PC-3 (cell line): ENCODE results near the gene IDS. TPM values are rescaled to one million over a fixed set of nuclear protein-coding genes. Genes with fewer than 3 reads are reported as not detected.

Source experiments
- ATAC-seq: fragments of 200-7000 bp; cut with Tn5 transposase; 2 replicates; pipeline ENCODE4 v1.9.1; 2020; ENCODE audit warnings: mild to moderate bottlenecking, moderate library complexity
- BruUV-seq: library from RNA; stranded (reverse); fragments of 400-500 nt; replicated peaks from 2 replicates; lab custom pipeline; 2021; lab: Mats Ljungman, UMichigan
- CTCF ChIA-PET: fragments of 300-600 bp; sonication (Branson Sonifier 250); formaldehyde crosslinking; loops from one replicate; lab custom pipeline; 2022; ENCODE audit warnings: antibody characterized with exemption; lab: Charles Lee
- POLR2A ChIA-PET: fragments of 300-600 bp; sonication (Branson Sonifier 250); formaldehyde crosslinking; loops from one replicate; lab custom pipeline; 2022; ENCODE audit warnings: antibody characterized with exemption; ENCODE audit not compliant: unreplicated experiment; lab: Charles Lee
- DNase-seq: peaks from one replicate; pipeline ENCODE4 v3.0.0-alpha.2; 2015
- H2AFZ ChIP-seq: fragments of 300-600 bp; sonication (generic); 2 replicates; pipeline ENCODE4 v1.6.0; 2016; ENCODE audit warnings: antibody characterized with exemption, low read length
- H3F3A ChIP-seq: fragments of 300-600 bp; sonication (generic); one replicate; pipeline ENCODE4 v1.6.0; 2017; ENCODE audit warnings: antibody characterized with exemption, low read length, control low read depth, mild to moderate bottlenecking; ENCODE audit not compliant: unreplicated experiment
- H3K27ac ChIP-seq: fragments of 300-600 bp; sonication (generic); 2 replicates; pipeline ENCODE4 v1.5.1; 2016; ENCODE audit warnings: mild to moderate bottlenecking, low read length
- H3K27me3 ChIP-seq: fragments of 300-600 bp; sonication (generic); 2 replicates; pipeline ENCODE4 v1.6.1; 2016; ENCODE audit warnings: low read length, mixed read lengths
- H3K36me3 ChIP-seq: fragments of 300-600 bp; sonication (generic); 2 replicates; pipeline ENCODE4 v1.6.1; 2016; ENCODE audit warnings: low read depth, mixed run types, low read length, mixed read lengths
- H3K4me1 ChIP-seq: fragments of 300-600 bp; sonication (generic); 2 replicates; pipeline ENCODE4 v1.5.1; 2016; ENCODE audit warnings: low read length; ENCODE audit not compliant: insufficient read depth
- H3K4me2 ChIP-seq: fragments of 300-600 bp; sonication (generic); 2 replicates; pipeline ENCODE4 v1.6.0; 2016; ENCODE audit warnings: low read length
- H3K4me3 ChIP-seq: fragments of 300-600 bp; sonication (generic); 2 replicates; pipeline ENCODE4 v1.5.1; 2016; ENCODE audit warnings: mild to moderate bottlenecking, low read length, mixed read lengths
- H3K79me2 ChIP-seq: fragments of 300-600 bp; sonication (generic); 2 replicates; pipeline ENCODE4 v1.6.1; 2017; ENCODE audit warnings: low read length, mixed read lengths
- H3K9ac ChIP-seq: fragments of 300-600 bp; sonication (generic); 2 replicates; pipeline ENCODE4 v1.6.0; 2016; ENCODE audit warnings: mild to moderate bottlenecking, low read length
- H3K9me2 ChIP-seq: fragments of 300-600 bp; sonication (generic); replicated peaks from 2 replicates; pipeline ENCODE4 v1.6.1; 2016; ENCODE audit warnings: mixed run types, low read length, mixed read lengths
- H3K9me3 ChIP-seq: fragments of 300-600 bp; sonication (generic); 2 replicates; pipeline ENCODE4 v1.6.1; 2016; ENCODE audit warnings: low read length, mixed read lengths
- H4K20me1 ChIP-seq: fragments of 300-600 bp; sonication (generic); 2 replicates; pipeline ENCODE4 v1.6.1; 2016; ENCODE audit warnings: low read length, mixed read lengths
- CTCF ChIP-seq: fragments of 300-600 bp; sonication (generic); conservative IDR thresholded peaks from 2 replicates; pipeline ENCODE4 v1.5.1; 2017; ENCODE audit warnings: antibody characterized with exemption, low read depth, mild to moderate bottlenecking, low read length
- EZH2 ChIP-seq: fragments of 300-600 bp; sonication (generic); IDR thresholded peaks from one replicate; pipeline ENCODE4 v1.6.1; 2017; ENCODE audit warnings: antibody characterized with exemption, mild to moderate bottlenecking, low read length; ENCODE audit not compliant: unreplicated experiment
- EZH2phosphoT487 ChIP-seq: fragments of 300-600 bp; sonication (generic); IDR thresholded peaks from 2 replicates; pipeline ENCODE4 v1.6.1; 2018; ENCODE audit warnings: mild to moderate bottlenecking, antibody characterized with exemption, low read length, borderline replicate concordance
- intact Hi-C: fragments of 100-400 bp; cut with micrococcal nuclease; formaldehyde crosslinking; loops from 2 replicates; pipeline ENCODE4 v1.9.0; 2023
- total RNA-seq: library from RNA; depleted of rRNA; stranded (reverse); fragments of >200 nt; gene quantifications from 2 replicates; pipeline ENCODE4 v1.2.3, GENCODE V29; 2014

IDS gene
- total RNA-seq, 1 experiment from 2014 or later: 72.9 TPM

DNA sequence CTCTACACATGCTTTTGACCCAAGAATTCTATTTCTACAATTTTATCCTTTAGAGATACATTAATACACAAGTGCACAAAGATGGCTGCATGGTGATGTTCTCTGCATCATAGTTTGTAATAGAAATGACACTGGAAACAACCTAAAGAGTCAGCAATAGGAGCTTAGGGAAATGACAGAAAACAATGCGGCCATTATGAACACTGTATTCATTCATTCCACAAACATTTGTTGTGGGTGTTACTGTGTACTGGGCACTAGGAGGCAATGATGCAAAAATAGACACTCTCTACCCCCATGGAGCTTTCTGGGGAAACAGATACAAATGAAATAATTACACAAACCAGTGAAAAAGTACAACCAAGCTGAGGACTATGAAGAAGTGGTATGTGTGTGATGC, 32.0 kb downstream of the IDS start:
- Histone ChIP-seq H3K27me3 (no peaks in the 10 kb centered on the region), H3K4me2 (no peak overlapping the region), H3K27ac (no peak overlapping the region), H3K4me3 (no peak overlapping the region), H3K79me2 (no peaks in the 10 kb centered on the region), H3K9me2 (no peaks in the 10 kb centered on the region), H3F3A (no peaks in the 10 kb centered on the region), H2AFZ (no peak overlapping the region), H3K4me1 (no peaks in the 10 kb centered on the region), H3K36me3 (no peaks in the 10 kb centered on the region), H3K9ac (no peak overlapping the region), H3K9me3 (no peaks in the 10 kb centered on the region), H4K20me1 (no peaks in the 10 kb centered on the region)
- CTCF ChIA-PET: no interaction called here
- DNase-seq: no peak
- no peak for TF ChIP-seq CTCF
- TF ChIP-seq EZH2phosphoT487: no peak
- TF ChIP-seq EZH2: no peak
- POLR2A ChIA-PET: interaction anchor here (0.6 kb wide), 1 partner anchor 33 kb away, joined by 4 read pairs; no protein-coding TSS in a partner anchor
- no peak for ATAC-seq
- BruUV-seq: no TSS peak
- intact Hi-C loops: no loop called here

DNA sequence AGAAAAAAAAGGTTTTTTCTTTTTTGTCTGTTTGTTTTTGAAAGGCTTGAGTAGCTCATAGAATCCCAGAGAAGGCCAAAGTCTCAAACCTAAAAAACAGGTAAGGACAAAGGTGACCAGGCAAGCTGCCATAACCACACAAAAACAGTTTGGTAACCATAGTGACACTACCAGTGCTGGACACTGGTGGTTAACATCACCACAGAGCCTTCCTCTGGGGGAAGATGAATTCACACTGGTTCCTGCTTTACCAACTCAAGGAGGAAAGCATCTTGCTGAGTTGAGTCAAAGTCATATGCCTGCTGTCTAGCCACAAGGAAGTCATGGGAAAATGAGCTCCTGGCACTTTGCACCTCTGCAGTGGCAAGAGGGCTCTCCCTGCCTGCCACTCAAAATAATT, 32.5 kb downstream of the IDS start:
- ChIA-PET POLR2A (interaction anchor here (0.6 kb wide), 1 partner anchor 34 kb away, joined by 4 read pairs; no protein-coding TSS in a partner anchor), CTCF (no interaction called here)
- H3K4me2 ChIP-seq: no peak overlapping the region
- DNase-seq (peak; percentile 32), ATAC-seq (no peak)
- no peaks in the 10 kb centered on the region for H3K4me1 ChIP-seq
- H3K9me3 ChIP-seq: no peaks in the 10 kb centered on the region
- intact Hi-C loops: no loop called here
- BruUV-seq: no TSS peak
- no peak for TF ChIP-seq CTCF
- H4K20me1 ChIP-seq: no peaks in the 10 kb centered on the region
- H3K9me2 ChIP-seq: no peaks in the 10 kb centered on the region
- H3K9ac ChIP-seq: no peak overlapping the region
- no peak overlapping the region for H3K4me3 ChIP-seq
- H3K79me2 ChIP-seq: no peaks in the 10 kb centered on the region
- H3K36me3 ChIP-seq: no peaks in the 10 kb centered on the region
- no peaks in the 10 kb centered on the region for H3F3A ChIP-seq
- no peak overlapping the region for H2AFZ ChIP-seq
- no peaks in the 10 kb centered on the region for H3K27me3 ChIP-seq
- H3K27ac ChIP-seq: no peak overlapping the region

- Histone ChIP-seq H3K4me3 (no peak overlapping the region), H3K4me1 (no peaks in the 10 kb centered on the region), H3K4me2 (peak overlapping the region; percentile 50; the same call in 1 of the 2 replicates), H3F3A (no peaks in the 10 kb centered on the region), H2AFZ (peak overlapping the region; percentile 71), H3K9ac (no peak overlapping the region), H3K36me3 (no peaks in the 10 kb centered on the region), H3K27ac (no peak overlapping the region), H4K20me1 (no peaks in the 10 kb centered on the region), H3K27me3 (no peaks in the 10 kb centered on the region), H3K79me2 (no peaks in the 10 kb centered on the region), H3K9me3 (no peaks in the 10 kb centered on the region), H3K9me2 (no peaks in the 10 kb centered on the region)
- no TSS peak for BruUV-seq
- TF ChIP-seq EZH2phosphoT487 (no peak), CTCF (no peak), EZH2 (no peak)
- no peak for DNase-seq
- intact Hi-C loops: loop anchor here (2.0 kb wide), 1 partner anchor 1423 kb away; no protein-coding TSS in a partner anchor
- ChIA-PET CTCF (no interaction called here), POLR2A (no interaction called here)
- no peak for ATAC-seq
Measured at GRCh38 chrX:149471397-149471796, 33.7 kb downstream of the IDS start.
